ENCODE data around the gene MCF2L.

The MCF2L gene

DNA sequence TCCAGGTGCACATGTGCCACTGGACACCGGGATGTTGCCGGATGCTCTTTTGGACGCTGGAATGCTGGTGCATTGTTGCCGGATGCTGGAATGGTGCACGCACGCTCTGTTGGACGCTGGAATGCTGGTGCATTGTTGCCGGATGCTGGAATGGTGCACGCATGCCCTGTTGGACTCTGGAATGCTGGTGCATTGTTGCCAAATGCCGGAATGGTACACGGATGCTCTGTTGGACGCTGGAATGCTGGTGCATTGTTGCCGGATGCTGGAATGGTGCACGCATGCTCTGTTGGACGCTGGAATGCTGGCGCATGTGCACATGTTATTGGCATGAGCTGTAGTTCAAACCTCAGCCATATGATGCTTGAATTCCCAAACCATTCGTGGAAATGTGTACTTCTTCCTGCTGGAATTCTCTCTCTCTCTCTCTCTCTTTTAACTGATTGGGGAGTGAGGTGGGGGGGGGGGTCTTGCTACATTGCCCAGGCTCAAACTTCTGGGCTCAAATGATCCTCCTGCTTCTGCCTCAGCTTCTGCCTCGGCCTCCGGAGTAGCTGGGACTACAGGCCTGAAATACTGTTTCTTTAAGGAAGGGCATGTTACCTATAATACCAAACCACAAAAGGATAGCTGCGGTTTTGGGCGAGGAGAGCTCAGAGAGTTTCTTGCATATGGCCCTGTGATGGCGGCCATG is 1.2 kb upstream of the MCF2L start:
- no peaks in the 10 kb centered on the region for H3K9me3 ChIP-seq (ENCODE audit: control insufficient read depth, low read length)
- no peak overlapping the region for H3K9ac ChIP-seq
- H3K4me2 ChIP-seq (ENCODE audit: low read length), result peak overlapping the region; percentile 77
- no peaks in the 10 kb centered on the region for H3K27me3 ChIP-seq (ENCODE audit: control insufficient read depth, insufficient read depth, low read length)
- peak overlapping the region; percentile 65 for H3K4me3 ChIP-seq (ENCODE audit: low read depth, low read length)
- H3K4me1 ChIP-seq, result no peaks in the 10 kb centered on the region
- TF ChIP-seq, protein P1, sequence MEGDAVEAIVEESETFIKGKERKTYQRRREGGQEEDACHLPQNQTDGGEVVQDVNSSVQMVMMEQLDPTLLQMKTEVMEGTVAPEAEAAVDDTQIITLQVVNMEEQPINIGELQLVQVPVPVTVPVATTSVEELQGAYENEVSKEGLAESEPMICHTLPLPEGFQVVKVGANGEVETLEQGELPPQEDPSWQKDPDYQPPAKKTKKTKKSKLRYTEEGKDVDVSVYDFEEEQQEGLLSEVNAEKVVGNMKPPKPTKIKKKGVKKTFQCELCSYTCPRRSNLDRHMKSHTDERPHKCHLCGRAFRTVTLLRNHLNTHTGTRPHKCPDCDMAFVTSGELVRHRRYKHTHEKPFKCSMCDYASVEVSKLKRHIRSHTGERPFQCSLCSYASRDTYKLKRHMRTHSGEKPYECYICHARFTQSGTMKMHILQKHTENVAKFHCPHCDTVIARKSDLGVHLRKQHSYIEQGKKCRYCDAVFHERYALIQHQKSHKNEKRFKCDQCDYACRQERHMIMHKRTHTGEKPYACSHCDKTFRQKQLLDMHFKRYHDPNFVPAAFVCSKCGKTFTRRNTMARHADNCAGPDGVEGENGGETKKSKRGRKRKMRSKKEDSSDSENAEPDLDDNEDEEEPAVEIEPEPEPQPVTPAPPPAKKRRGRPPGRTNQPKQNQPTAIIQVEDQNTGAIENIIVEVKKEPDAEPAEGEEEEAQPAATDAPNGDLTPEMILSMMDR (IDR thresholded peaks at IDR 0.05), result no peak
- peak overlapping the region; percentile 70 for H2AFZ ChIP-seq
- H3K36me3 ChIP-seq (ENCODE audit: control insufficient read depth, insufficient read depth, low read length), result no peaks in the 10 kb centered on the region
- H3K79me2 ChIP-seq, result no peaks in the 10 kb centered on the region
- peak overlapping the region; percentile 39 for H3K27ac ChIP-seq

GRCh38 chr13:112968380-112968909 is 569 bp upstream of the MCF2L start:
- Histone ChIP-seq H3K27me3 (ENCODE audit: control insufficient read depth, insufficient read depth, low read length) (no peaks in the 10 kb centered on the region), H3K27ac (peak overlapping the region; percentile 39), H3K4me2 (ENCODE audit: low read length) (peak overlapping the region; percentile 77), H3K9ac (no peak overlapping the region), H3K4me3 (ENCODE audit: low read depth, low read length) (peak overlapping the region; percentile 65), H3K9me3 (ENCODE audit: control insufficient read depth, low read length) (no peaks in the 10 kb centered on the region), H2AFZ (peak overlapping the region; percentile 70), H3K4me1 (no peaks in the 10 kb centered on the region), H3K36me3 (ENCODE audit: control insufficient read depth, insufficient read depth, low read length) (no peaks in the 10 kb centered on the region), H3K79me2 (no peaks in the 10 kb centered on the region)
- TF ChIP-seq, protein P1 (IDR thresholded peaks at IDR 0.05), result peak; percentile 9

GRCh38 chr13:112969692-112970338 is 801 bp downstream of the MCF2L start:
- Histone ChIP-seq H3K4me1 (no peaks in the 10 kb centered on the region), H2AFZ (peak overlapping the region; percentile 73), H3K27ac (peak overlapping the region; percentile 41), H3K27me3 (ENCODE audit: control insufficient read depth, insufficient read depth, low read length) (no peaks in the 10 kb centered on the region), H3K36me3 (ENCODE audit: control insufficient read depth, insufficient read depth, low read length) (no peaks in the 10 kb centered on the region), H3K4me3 (ENCODE audit: low read depth, low read length) (peak overlapping the region; percentile 65), H3K9ac (no peak overlapping the region), H3K79me2 (no peaks in the 10 kb centered on the region), H3K9me3 (ENCODE audit: control insufficient read depth, low read length) (no peaks in the 10 kb centered on the region), H3K4me2 (ENCODE audit: low read length) (peak overlapping the region; percentile 77)
- TF ChIP-seq, protein P1 (IDR thresholded peaks at IDR 0.05), result no peak

GRCh38 chr13:112970552-112971287 is 1.7 kb downstream of the MCF2L start:
- Histone ChIP-seq H3K4me1 (no peaks in the 10 kb centered on the region), H3K27ac (no peak overlapping the region), H3K4me3 (ENCODE audit: low read depth, low read length) (no peak overlapping the region), H3K4me2 (ENCODE audit: low read length) (no peak overlapping the region), H3K79me2 (no peaks in the 10 kb centered on the region), H3K36me3 (ENCODE audit: control insufficient read depth, insufficient read depth, low read length) (no peaks in the 10 kb centered on the region), H3K9ac (no peak overlapping the region), H2AFZ (no peak overlapping the region), H3K27me3 (ENCODE audit: control insufficient read depth, insufficient read depth, low read length) (no peaks in the 10 kb centered on the region), H3K9me3 (ENCODE audit: control insufficient read depth, low read length) (no peaks in the 10 kb centered on the region)
- TF ChIP-seq, protein P1 (IDR thresholded peaks at IDR 0.05), result no peak

All from parathyroid adenoma (tissue), 2 donors.